HUES48 (cell line): ENCODE data around the gene TIPIN.
"Not testable (repeated sequence)": the region's sequence is repeated elsewhere in the genome, so short reads cannot be mapped to it uniquely, and the experiment has no call there.

Experiments
- H3K27ac ChIP-seq: one replicate; pipeline ENCODE4 v1.7.0; 2013; ENCODE audit warnings: low read depth, low read length, inconsistent platforms
- H3K27me3 ChIP-seq: 2 replicates; pipeline ENCODE4 v1.6.1; 2013; ENCODE audit warnings: mild to moderate bottlenecking, low read length; ENCODE audit not compliant: control insufficient read depth, insufficient read depth
- H3K36me3 ChIP-seq: 2 replicates; pipeline ENCODE4 v1.6.1; 2013; ENCODE audit warnings: low read length; ENCODE audit not compliant: control insufficient read depth, insufficient read depth
- H3K4me1 ChIP-seq: 2 replicates; pipeline ENCODE4 v1.6.1; 2013; ENCODE audit warnings: mild to moderate bottlenecking, low read length; ENCODE audit not compliant: control insufficient read depth, insufficient read depth
- H3K4me3 ChIP-seq: 2 replicates; pipeline ENCODE4 v1.5.1; 2013; ENCODE audit warnings: mild to moderate bottlenecking, low read depth, low read length
- H3K9ac ChIP-seq: 2 replicates; pipeline ENCODE4 v1.6.1; 2013; ENCODE audit warnings: mild to moderate bottlenecking, low read depth, low read length, moderate library complexity
- H3K9me3 ChIP-seq: 2 replicates; pipeline ENCODE4 v1.6.1; 2013; ENCODE audit warnings: low read length; ENCODE audit not compliant: control insufficient read depth, insufficient read depth

The TIPIN gene

DNA sequence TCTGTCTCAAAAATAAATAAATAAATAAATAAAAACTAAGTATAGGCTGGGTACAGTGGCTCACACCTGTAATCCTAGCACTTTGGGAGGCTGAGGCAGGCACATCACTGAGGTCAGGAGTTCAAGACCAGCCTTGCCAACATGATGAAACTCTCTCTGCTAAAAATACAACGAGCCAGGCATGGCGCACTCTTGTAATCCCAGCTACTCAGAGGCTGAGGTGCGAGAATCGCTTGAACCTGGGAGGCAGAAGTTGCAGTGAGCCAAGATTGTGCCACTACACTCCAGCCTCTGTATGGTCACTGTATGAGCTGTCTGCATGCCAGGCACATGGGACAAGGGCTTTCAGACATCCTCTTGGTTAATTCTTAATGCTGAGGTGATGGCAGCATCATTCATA is 28.7 kb downstream of the TIPIN start:
- H3K27me3 ChIP-seq: no peaks in the 10 kb centered on the region
- no peaks in the 10 kb centered on the region for H3K4me1 ChIP-seq
- peaks cover 84% of the 10 kb centered on the region for H3K36me3 ChIP-seq
- H3K27ac ChIP-seq: no peak overlapping the region
- H3K9me3 ChIP-seq: no peaks in the 10 kb centered on the region
- H3K9ac ChIP-seq: no peak overlapping the region
- H3K4me3 ChIP-seq: no peak overlapping the region

DNA sequence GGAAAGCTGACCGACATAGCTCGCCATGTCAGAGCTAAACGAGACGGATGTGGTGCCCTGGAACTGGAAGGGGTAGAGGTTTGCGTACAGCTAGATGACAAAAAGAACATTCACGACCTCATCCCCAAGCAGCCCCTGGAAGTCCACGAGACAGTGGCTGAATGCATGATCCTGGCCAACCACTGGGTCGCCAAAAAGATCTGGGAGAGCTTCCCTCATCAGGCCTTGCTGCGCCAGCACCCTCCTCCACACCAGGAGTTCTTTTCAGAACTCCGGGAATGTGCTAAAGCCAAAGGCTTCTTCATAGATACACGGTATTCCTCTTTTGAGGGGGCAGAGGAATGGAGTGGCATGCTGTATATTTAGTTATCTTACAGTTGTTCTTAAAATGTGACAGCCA is 30.4 kb downstream of the TIPIN start:
- H3K36me3 ChIP-seq: peaks cover 79% of the 10 kb centered on the region
- H3K9me3 ChIP-seq: no peaks in the 10 kb centered on the region
- H3K27ac ChIP-seq: no peak overlapping the region
- no peaks in the 10 kb centered on the region for H3K4me1 ChIP-seq
- no peak overlapping the region for H3K9ac ChIP-seq
- H3K4me3 ChIP-seq: no peak overlapping the region
- H3K27me3 ChIP-seq: no peaks in the 10 kb centered on the region

DNA sequence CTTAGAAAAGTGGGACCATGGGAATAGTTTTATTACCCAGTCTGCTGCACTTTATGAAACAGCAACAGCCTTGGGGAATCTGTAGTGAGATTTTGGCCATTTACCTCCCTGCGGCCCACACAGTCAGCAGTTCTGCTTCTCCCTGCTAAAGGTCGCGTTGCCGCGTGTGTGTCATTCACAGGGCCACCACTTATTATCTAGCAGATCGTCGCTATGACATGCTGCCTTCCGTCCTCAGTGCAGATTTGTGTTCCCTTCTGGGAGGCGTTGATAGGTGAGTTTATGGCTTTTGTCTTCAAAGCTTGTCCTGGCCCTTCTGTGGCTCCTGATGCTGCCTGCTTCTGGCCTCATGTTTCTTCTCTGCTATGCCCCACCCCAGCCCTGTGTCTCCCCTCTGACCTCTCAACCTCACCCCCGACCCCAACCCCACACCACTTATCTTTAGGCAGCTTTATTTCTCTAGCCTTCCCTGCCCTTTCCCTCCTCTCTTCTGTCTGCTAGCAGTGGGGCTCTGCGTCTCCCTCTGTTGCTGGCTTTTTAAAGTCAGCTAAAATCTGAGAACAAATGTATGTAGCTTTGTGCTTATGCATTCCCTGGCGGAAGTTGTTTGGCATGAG is 33.1 kb downstream of the TIPIN start:
- Histone ChIP-seq H3K4me1 (no peaks in the 10 kb centered on the region), H3K36me3 (peaks cover 76% of the 10 kb centered on the region), H3K27me3 (no peaks in the 10 kb centered on the region), H3K4me3 (no peak overlapping the region), H3K9ac (no peak overlapping the region), H3K27ac (no peak overlapping the region), H3K9me3 (no peaks in the 10 kb centered on the region)

DNA sequence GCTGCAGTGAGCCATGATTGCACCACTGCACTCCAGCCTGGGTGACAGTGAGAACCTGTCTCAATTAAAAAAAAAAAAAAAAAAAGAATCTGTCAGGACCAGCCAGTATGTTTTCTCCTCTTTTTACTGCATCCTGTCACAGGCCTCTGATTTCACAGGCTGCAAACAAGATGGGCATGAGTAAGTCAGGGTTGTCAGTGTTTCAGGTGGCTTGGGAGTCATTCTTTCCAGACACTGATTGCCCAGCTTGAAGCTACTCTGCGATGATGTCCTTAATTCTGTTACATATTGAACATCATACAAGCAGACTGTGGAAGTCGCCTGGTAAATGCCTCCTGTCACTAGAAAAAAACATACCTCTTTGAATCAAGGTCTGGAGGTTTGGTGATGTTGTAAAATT is 44.3 kb downstream of the TIPIN start:
- Histone ChIP-seq H3K27ac (no peak overlapping the region), H3K36me3 (peaks cover 71% of the 10 kb centered on the region), H3K9me3 (no peaks in the 10 kb centered on the region), H3K27me3 (no peaks in the 10 kb centered on the region), H3K9ac (no peak overlapping the region), H3K4me3 (no peak overlapping the region), H3K4me1 (no peaks in the 10 kb centered on the region)

DNA sequence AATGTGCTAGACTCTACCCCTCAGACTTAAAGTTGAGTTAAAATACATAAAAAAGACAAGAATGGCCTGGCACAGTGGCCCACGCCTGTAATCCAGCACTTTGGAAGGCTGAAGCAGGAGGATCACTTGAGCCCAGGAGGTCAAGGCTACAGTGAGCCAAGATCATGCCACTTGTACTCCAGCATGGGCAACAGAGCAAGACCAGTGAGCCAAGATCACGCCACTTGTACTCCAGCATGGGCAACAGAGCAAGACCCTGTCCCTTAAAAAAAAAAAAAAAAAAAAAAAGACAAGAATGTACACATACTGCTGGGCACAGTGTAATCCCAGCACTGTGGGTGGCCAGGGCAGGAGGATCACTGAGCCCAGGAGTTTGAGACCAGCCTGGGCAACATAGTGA is 45.7 kb downstream of the TIPIN start:
- Histone ChIP-seq H3K4me1 (peaks cover 6% of the 10 kb centered on the region; the same call in 1 of the 2 replicates), H3K36me3 (peaks cover 62% of the 10 kb centered on the region), H3K9ac (no peak overlapping the region), H3K27me3 (no peaks in the 10 kb centered on the region), H3K9me3 (no peaks in the 10 kb centered on the region), H3K4me3 (no peak overlapping the region), H3K27ac (no peak overlapping the region)

DNA sequence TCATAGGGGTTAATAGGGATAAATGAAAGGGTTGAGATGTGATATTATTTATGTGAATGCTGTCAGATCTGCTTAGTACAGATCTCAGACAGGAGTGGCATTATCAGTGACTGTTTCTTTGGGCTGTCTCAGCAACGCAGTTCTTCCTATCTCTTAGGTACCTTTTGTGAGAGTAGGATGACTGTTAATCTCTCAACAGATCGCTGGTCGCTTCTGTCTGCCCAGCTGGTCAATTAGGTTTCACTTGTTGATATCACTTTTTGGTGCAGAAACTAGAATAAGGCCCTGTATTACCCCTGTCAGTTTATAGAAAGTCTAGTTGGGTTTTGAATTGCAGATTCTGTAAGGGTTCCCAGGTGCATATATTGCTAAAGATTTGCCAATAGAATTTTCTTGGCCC is 46.7 kb downstream of the TIPIN start:
- Histone ChIP-seq H3K4me3 (no peak overlapping the region), H3K27ac (no peak overlapping the region), H3K36me3 (peaks cover 54% of the 10 kb centered on the region), H3K9me3 (no peaks in the 10 kb centered on the region), H3K27me3 (no peaks in the 10 kb centered on the region), H3K4me1 (peaks cover 6% of the 10 kb centered on the region; the same call in 1 of the 2 replicates), H3K9ac (no peak overlapping the region)

DNA sequence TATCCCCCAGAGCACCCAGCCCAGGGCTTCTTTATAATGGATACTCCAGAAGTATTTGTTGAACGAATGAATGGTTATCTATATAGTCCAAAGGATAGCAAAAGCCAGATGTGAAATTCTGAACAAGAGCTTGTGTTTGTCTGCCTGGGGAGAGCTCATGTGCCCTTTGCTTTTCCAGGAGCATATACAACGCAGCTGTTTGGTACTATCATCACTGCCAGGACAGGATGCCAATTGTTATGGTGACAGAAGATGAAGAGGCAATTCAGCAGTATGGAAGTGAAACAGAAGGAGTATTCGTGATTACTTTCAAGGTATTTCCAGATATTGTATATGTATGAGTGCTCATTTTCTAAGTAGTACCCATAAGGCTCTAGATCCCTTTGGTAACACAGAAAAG is 48.0 kb downstream of the TIPIN start:
- no peak overlapping the region for H3K27ac ChIP-seq
- peaks cover 6% of the 10 kb centered on the region; the same call in 1 of the 2 replicates for H3K4me1 ChIP-seq
- no peaks in the 10 kb centered on the region for H3K9me3 ChIP-seq
- H3K27me3 ChIP-seq: no peaks in the 10 kb centered on the region
- no peak overlapping the region for H3K9ac ChIP-seq
- H3K4me3 ChIP-seq: no peak overlapping the region
- H3K36me3 ChIP-seq: peaks cover 42% of the 10 kb centered on the region

DNA sequence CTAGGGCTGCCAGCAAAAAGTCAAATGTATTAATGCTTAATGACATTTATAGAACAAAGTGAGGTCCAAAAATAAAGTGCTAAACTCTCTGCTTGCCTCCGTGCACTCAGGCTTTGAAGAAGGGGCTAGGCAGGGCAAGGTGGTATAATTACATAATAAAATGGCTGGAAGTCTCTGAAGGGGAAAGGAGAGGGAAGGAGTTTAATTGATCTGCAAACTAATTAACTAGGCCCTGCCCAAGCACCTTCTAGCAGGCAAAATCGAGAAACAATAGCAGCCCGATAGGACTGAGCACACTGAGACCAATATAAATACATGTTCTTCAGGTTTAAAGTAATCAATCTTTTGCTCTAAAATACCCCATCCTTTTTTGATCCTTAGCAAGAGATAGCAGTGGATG is 50.1 kb downstream of the TIPIN start:
- H3K9ac ChIP-seq: no peak overlapping the region
- H3K4me1 ChIP-seq: peaks cover 10% of the 10 kb centered on the region
- no peaks in the 10 kb centered on the region for H3K9me3 ChIP-seq
- H3K36me3 ChIP-seq: peaks cover 33% of the 10 kb centered on the region
- no peaks in the 10 kb centered on the region for H3K27me3 ChIP-seq
- no peak overlapping the region for H3K4me3 ChIP-seq
- H3K27ac ChIP-seq: no peak overlapping the region

DNA sequence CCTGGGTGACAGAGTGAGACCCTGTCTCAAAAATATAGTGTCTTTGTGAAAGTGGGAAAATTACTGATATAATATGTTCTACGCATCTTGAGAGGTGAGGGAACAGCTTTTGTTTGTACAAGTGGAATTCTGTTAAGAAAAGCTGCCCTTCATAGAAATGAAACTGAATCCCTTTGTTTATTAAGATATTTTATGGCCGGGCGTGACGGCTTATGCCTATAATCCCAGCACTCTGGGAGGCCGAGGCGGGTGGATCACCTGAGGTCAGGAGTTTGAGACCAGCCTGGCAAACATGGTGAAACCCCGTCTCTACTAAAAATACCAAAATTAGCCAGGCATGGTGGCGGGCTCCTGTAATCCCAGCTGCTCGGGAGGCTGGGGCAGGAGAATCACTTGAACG is 52.1 kb downstream of the TIPIN start:
- H3K27ac ChIP-seq, H3K9ac ChIP-seq, H3K4me3 ChIP-seq, H3K9me3 ChIP-seq, H3K27me3 ChIP-seq: not testable (repeated sequence)
- Histone ChIP-seq H3K36me3 (peaks cover 18% of the 10 kb centered on the region), H3K4me1 (peaks cover 10% of the 10 kb centered on the region)

DNA sequence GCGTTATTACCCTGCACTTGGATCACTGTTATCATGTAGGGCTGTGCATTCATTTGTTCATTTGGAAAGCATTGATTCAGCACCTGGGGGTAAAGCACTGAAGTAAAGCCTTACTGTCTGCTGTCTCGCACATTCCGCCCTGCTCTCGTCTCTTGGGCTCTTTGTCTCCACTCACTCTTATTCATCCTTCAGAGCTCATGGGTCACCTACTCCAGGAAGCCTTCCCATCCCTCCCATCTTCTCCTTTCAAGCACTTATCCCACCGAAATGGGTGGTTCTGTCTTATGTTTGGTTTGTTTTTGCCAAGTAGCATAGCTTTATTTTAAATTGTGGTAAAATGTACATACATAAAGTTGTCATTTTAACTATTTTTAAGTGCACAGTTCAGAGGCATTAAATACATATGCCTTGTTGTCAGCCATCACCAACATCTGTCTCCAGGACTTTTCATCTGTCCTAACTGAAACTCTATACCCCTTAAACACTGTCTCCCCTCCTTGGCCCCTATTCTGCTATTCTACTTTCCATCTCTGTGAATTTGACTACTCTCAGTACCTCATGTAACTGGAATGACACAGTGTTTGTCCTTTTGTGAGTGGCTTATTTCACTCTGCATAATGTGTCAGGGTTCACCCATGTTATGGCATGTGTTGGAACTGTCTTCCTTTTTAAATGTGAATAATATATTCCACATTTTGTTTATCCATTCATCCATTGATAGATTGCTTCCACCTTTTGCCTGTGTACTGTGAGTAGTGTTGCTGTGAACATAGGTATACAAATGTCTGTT is 53.8 kb downstream of the TIPIN start:
- Histone ChIP-seq H3K27ac (no peak overlapping the region), H3K4me3 (no peak overlapping the region), H3K27me3 (no peaks in the 10 kb centered on the region), H3K36me3 (0 out of 2 replicates have a peak, but pooled peaks cover 4% of the 10 kb centered on the region), H3K9ac (no peak overlapping the region), H3K9me3 (no peaks in the 10 kb centered on the region), H3K4me1 (peaks cover 10% of the 10 kb centered on the region)

DNA sequence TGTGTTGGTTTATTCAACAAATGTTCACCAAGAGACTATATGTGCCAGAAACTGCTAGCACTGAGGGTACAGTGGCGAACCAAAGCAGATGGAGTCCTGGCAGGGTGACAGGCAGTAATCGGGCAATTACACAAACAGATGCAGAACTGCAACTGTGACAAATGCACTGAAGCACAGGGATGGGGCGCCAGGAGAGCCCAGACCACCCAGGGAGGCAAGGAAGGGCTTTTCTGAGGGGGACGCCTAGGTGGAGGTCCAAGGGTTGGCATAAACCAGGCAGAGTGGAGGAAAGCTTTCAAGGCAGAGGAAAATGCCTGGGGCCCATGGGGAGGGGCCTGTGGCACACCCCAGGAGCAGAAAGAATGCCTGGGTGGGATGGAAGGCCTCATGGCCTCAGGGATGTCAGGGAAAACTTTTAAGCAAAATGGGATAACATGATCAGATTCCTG is 57.7 kb downstream of the TIPIN start:
- H3K9ac ChIP-seq: no peak overlapping the region
- H3K27me3 ChIP-seq: no peaks in the 10 kb centered on the region
- H3K36me3 ChIP-seq: no peaks in the 10 kb centered on the region
- no peak overlapping the region for H3K4me3 ChIP-seq
- peaks cover 23% of the 10 kb centered on the region for H3K4me1 ChIP-seq
- H3K27ac ChIP-seq: no peak overlapping the region
- H3K9me3 ChIP-seq: no peaks in the 10 kb centered on the region
